Measurements from ENCODE around the gene PPFIBP2. TPM values are rescaled to one million over a fixed set of nuclear protein-coding genes. Genes with fewer than 3 reads are reported as not detected.

PPFIBP2 gene
- total RNA-seq, 1 donor from 2014 or later, result 74.1 TPM

GRCh38 chr11:7520011-7520942 is 6.5 kb downstream of the PPFIBP2 start:
- Mint-ChIP-seq H3K27me3 (ENCODE audit: unreplicated experiment) (peaks cover 21% of the 10 kb centered on the region), H3K36me3 (ENCODE audit: unreplicated experiment) (no peaks in the 10 kb centered on the region), H3K9me3 (ENCODE audit: unreplicated experiment) (no peaks in the 10 kb centered on the region), H3K4me1 (ENCODE audit: unreplicated experiment) (peaks cover 6% of the 10 kb centered on the region), H3K27ac (ENCODE audit: unreplicated experiment) (no peak overlapping the region), H3K4me3 (ENCODE audit: unreplicated experiment) (no peak overlapping the region)
- DNase-seq (ENCODE audit: extremely low spot score, unreplicated experiment), result no peak
- no peak for TF ChIP-seq CTCF (IDR thresholded peaks at IDR 0.05)

- Mint-ChIP-seq H3K36me3 (ENCODE audit: unreplicated experiment) (no peaks in the 10 kb centered on the region), H3K4me1 (ENCODE audit: unreplicated experiment) (peaks cover 6% of the 10 kb centered on the region), H3K4me3 (ENCODE audit: unreplicated experiment) (no peak overlapping the region), H3K27ac (ENCODE audit: unreplicated experiment) (no peak overlapping the region), H3K9me3 (ENCODE audit: unreplicated experiment) (no peaks in the 10 kb centered on the region), H3K27me3 (ENCODE audit: unreplicated experiment) (peaks cover 14% of the 10 kb centered on the region)
- no peak for DNase-seq (ENCODE audit: extremely low spot score, unreplicated experiment)
- no peak for TF ChIP-seq CTCF (IDR thresholded peaks at IDR 0.05)
Measured at GRCh38 chr11:7520981-7521487, 7.2 kb downstream of the PPFIBP2 start.

- TF ChIP-seq CTCF (IDR thresholded peaks at IDR 0.05), result no peak
Measured at GRCh38 chr11:7522121-7522520, 8.3 kb downstream of the PPFIBP2 start.

DNA sequence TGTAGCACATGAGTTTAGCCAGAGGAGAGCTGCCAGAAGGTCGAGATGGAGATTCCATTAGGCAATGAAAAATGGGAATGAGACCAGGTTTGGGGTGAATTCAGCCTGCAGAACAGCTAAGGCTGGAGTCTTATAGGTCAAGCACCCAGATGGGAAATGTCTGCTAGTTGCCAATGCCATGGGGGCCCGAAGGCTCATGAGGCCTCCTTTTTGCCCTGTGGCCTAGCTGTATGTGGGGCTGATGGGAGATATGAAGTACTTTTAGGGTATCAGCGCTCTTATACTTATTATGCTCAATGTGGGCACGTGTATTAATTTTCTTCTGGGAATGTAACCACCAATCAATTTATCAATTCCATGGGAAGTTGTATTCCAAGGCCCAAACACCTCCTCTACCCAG is 8.7 kb downstream of the PPFIBP2 start:
- Mint-ChIP-seq H3K4me3 (ENCODE audit: unreplicated experiment) (no peak overlapping the region), H3K4me1 (ENCODE audit: unreplicated experiment) (peaks cover 6% of the 10 kb centered on the region), H3K27me3 (ENCODE audit: unreplicated experiment) (peaks cover 4% of the 10 kb centered on the region), H3K9me3 (ENCODE audit: unreplicated experiment) (no peaks in the 10 kb centered on the region), H3K36me3 (ENCODE audit: unreplicated experiment) (no peaks in the 10 kb centered on the region), H3K27ac (ENCODE audit: unreplicated experiment) (no peak overlapping the region)
- no peak for DNase-seq (ENCODE audit: extremely low spot score, unreplicated experiment)
- TF ChIP-seq CTCF (IDR thresholded peaks at IDR 0.05), result no peak

More at GRCh38 chr11:7522121-7522520, 8.3 kb downstream of the PPFIBP2 start:
- H3K9me3 Mint-ChIP-seq (ENCODE audit: unreplicated experiment), result no peaks in the 10 kb centered on the region
- H3K27me3 Mint-ChIP-seq (ENCODE audit: unreplicated experiment), result peaks cover 5% of the 10 kb centered on the region
- H3K4me1 Mint-ChIP-seq (ENCODE audit: unreplicated experiment), result peaks cover 6% of the 10 kb centered on the region
- no peak overlapping the region for H3K27ac Mint-ChIP-seq (ENCODE audit: unreplicated experiment)
- no peak overlapping the region for H3K4me3 Mint-ChIP-seq (ENCODE audit: unreplicated experiment)
- no peaks in the 10 kb centered on the region for H3K36me3 Mint-ChIP-seq (ENCODE audit: unreplicated experiment)
- no peak for DNase-seq (ENCODE audit: extremely low spot score, unreplicated experiment)

All from osteocyte (in vitro differentiated cells).